Muscle of leg (tissue), 11 donors: ENCODE results near the gene CRHBP. TPM values are rescaled to one million over a fixed set of nuclear protein-coding genes. Genes with fewer than 3 reads are reported as not detected.

Experiments used
- DNase-seq: peaks from one replicate; pipeline ENCODE4 v3.0.0; 2013
- H3K27ac ChIP-seq: one replicate; pipeline ENCODE4 v1.5.1; 2013; ENCODE audit warnings: mild to moderate bottlenecking, low read length, control low read depth
- H3K27me3 ChIP-seq: one replicate; pipeline ENCODE4 v1.6.1; 2013; ENCODE audit warnings: low read length; ENCODE audit not compliant: control insufficient read depth, insufficient read depth
- H3K36me3 ChIP-seq: one replicate; pipeline ENCODE4 v1.6.1; 2013; ENCODE audit warnings: low read length; ENCODE audit not compliant: control insufficient read depth, insufficient read depth
- H3K4me1 ChIP-seq: one replicate; pipeline ENCODE4 v1.6.1; 2013; ENCODE audit warnings: low read length; ENCODE audit not compliant: control insufficient read depth, insufficient read depth
- H3K4me3 ChIP-seq: one replicate; pipeline ENCODE4 v1.5.1; 2013; ENCODE audit warnings: low read length, control low read depth
- H3K9me3 ChIP-seq: replicated peaks from 2 replicates; pipeline ENCODE4 v1.6.1; 2013; ENCODE audit warnings: low read depth, low read length; ENCODE audit not compliant: control insufficient read depth
- WGBS: methylation state at CpG from one replicate; pipeline ENCODE4 v1.1.5; 2013; ENCODE audit warnings: missing lambda C conversion rate; ENCODE audit not compliant: insufficient coverage; 5-methylcytosine and 5-hydroxymethylcytosine counted together
- polyA plus RNA-seq, 8 donors: library from polyadenylated mRNA; unstranded; fragments of 120-200 nt; gene quantifications; one replicate each; pipeline versions ENCODE4 v1.2.1 to v1.2.3, GENCODE V29; 2013; ENCODE audit warnings: inconsistent platforms in 1 of 8, low replicate concordance in 1 of 8; ENCODE audit not compliant: insufficient read length in 8 of 8, insufficient read depth in 1 of 8
- total RNA-seq: library from RNA; stranded (reverse); fragments of 120-200 nt; gene quantifications from one replicate; pipeline ENCODE4 v1.2.4, GENCODE V29; 2013

CRHBP gene
- total and polyA plus RNA-seq, 9 donors, result 0.24 to 1.2 (median 0.60) TPM

DNA sequence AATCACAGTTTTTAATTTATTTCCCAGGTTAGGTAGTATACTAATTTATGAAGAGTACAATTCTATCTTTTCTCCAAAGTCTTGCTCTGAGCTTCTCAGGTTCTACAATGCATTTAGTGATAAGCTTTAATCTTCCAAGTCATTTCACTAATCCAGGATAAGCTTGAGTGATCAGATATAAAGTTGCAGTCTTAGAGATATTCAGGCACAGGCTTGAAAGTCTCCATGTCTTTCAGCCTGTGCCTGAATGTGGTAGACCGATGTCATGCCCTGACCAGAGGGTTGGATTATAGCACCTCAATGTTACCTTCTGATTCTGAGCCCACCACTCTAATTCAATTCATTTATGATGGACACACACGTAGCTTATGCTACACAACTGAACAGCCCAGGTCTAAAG, 3.2 kb downstream of the CRHBP start:
- 100% methylated on average over 1 of the region's 2 CpGs for WGBS
- Histone ChIP-seq H3K9me3 (no peaks in the 10 kb centered on the region), H3K4me1 (peaks cover 7% of the 10 kb centered on the region), H3K27ac (no peak overlapping the region), H3K27me3 (peaks cover 32% of the 10 kb centered on the region), H3K36me3 (no peaks in the 10 kb centered on the region), H3K4me3 (no peak overlapping the region)
- no peak for DNase-seq

DNA sequence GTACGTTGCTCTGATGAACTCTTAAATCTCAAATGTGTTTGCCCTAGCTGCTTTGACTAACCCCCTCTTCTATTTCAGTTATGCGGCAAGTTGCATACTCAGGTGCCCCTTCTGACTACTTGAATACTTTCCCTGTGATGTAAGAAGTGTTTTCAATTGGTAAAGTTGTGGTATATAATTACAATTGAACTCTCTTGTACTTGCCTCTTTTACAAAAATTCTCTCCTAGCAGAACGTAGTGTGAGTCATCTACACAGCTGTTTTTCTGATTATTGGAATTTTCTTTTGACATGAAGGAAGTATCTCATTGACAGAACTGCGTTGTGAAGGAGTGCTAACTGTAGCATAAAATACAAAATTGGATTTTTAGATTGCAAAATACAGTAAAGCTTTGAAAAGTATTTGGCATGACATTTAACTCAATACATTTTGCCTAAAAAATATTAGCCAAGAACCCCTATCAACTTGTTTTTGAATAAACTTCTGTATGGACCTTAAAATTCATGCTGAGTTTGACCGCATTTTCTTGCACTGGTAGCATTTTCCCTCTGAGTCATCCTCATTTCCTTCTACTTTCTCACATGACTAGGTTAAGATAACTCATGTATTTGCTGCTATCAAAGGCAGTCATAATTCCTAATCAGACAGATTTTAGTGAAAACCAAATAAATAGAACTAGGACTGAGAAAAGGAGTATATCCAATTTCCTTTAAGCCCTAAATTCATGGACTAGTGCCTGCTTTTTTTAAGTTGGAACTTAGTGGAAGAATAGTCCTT, 6.3 kb downstream of the CRHBP start:
- Histone ChIP-seq H3K27ac (no peak overlapping the region), H3K4me1 (peaks cover 3% of the 10 kb centered on the region), H3K4me3 (no peak overlapping the region), H3K9me3 (no peaks in the 10 kb centered on the region), H3K27me3 (peaks cover 12% of the 10 kb centered on the region), H3K36me3 (no peaks in the 10 kb centered on the region)
- peak; percentile 60 for DNase-seq
- 38% methylated on average over 1 of the region's 5 CpGs for WGBS

DNA sequence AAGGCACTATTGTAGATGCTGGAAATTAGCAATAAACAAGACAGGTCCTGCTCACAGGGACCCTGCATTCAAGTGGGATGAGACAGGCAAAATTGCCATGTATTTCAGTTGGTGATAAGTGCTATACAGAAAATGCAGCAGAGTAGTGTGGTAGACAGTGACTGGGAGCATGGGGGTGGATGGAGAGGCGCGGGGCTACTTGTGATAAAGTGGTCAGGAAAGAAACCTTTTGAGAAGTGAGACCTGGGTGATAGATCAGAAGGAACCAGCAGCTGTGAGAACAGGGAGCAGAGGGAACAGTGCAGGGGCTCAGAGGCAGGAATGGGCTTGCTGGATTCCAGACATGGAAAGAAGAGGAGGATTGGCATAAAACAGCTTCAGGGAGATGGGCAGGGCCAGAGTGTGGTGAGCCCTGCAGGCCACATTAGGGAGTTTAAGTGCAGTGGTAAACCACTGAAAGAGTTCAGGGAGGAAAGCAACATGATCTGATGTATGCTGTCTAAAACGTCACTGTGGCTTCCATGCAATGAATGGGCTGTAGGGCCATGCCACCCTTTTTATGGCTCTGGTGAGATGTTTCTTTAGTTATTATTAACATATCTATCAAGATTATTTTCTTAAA, 7.3 kb downstream of the CRHBP start:
- Histone ChIP-seq H3K9me3 (no peaks in the 10 kb centered on the region), H3K4me3 (no peak overlapping the region), H3K27me3 (peaks cover 6% of the 10 kb centered on the region), H3K4me1 (no peaks in the 10 kb centered on the region), H3K27ac (no peak overlapping the region), H3K36me3 (no peaks in the 10 kb centered on the region)
- WGBS, result 75% methylated on average over 2 of the region's 3 CpGs
- no peak for DNase-seq

DNA sequence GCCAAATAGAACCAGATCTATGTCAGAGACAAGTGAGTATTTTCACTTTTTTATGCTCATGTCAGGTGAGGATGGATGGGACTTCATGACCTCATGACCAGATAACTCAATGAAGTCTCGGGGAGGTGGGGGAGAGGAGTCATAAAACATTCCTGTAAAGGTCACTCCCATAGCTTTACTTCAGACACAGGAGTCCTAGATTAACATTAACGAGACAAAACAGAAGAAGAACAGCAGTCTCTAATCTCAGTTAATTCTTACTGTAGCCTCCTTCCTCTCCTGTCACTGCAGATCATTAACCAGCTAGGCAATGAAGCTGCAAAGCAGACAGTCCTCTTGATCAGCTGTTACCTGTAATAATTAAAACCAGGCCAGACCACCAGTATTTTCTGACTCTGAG, 11.2 kb downstream of the CRHBP start:
- Histone ChIP-seq H3K36me3 (no peaks in the 10 kb centered on the region), H3K4me3 (no peak overlapping the region), H3K27me3 (no peaks in the 10 kb centered on the region), H3K27ac (no peak overlapping the region), H3K9me3 (no peaks in the 10 kb centered on the region), H3K4me1 (no peaks in the 10 kb centered on the region)
- DNase-seq, result no peak
- whole genome bisulfite sequencing, result 57% methylated on average over 1 of the region's 2 CpGs

DNA sequence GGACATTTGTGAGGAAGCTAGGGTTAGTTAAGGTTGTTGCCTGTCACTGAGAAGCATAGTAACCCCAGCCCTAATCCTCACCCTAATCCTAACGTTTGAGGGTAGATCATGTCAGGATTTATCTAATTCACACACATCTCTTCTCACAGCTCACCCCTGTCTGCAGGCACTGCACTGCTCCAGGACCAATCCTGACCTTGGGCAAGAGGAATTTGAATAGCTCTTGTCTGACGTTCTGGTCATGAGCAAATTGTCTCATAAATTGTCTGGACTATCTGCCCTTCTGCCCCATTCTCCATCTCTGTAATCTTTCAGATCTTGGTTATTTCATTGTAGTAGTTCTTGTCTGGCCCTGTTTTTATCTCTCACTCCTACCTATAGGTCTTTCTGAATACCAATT, 18.7 kb downstream of the CRHBP start:
- H3K4me1 ChIP-seq, result no peaks in the 10 kb centered on the region
- no peak for DNase-seq
- H3K27ac ChIP-seq, result no peak overlapping the region
- no peaks in the 10 kb centered on the region for H3K27me3 ChIP-seq
- no CpG with 5 or more reads among the region's 2 CpGs for WGBS
- H3K4me3 ChIP-seq, result no peak overlapping the region
- no peaks in the 10 kb centered on the region for H3K9me3 ChIP-seq
- H3K36me3 ChIP-seq, result no peaks in the 10 kb centered on the region

DNA sequence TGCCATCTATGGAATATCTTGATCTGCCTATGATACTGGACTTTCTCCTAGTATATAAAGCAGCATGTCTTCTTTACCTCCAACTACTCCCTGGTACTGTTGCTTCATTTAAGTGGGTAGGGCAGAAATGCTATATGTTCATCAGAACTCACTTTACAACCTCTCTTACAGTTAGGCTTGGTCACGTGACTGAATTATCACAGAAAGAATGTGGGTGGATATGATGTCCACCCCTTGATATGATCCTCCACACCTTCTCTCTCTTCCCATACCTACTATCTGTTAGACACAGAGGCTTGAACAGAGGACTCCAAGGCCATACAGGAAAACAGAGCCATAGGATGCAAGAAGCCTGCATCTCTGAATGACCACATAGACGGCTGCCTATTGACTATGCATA, 19.8 kb downstream of the CRHBP start:
- no peak overlapping the region for H3K27ac ChIP-seq
- H3K4me3 ChIP-seq, result no peak overlapping the region
- H3K27me3 ChIP-seq, result no peaks in the 10 kb centered on the region
- H3K36me3 ChIP-seq, result no peaks in the 10 kb centered on the region
- WGBS, result no CpG with 5 or more reads among the region's 2 CpGs
- no peaks in the 10 kb centered on the region for H3K4me1 ChIP-seq
- no peaks in the 10 kb centered on the region for H3K9me3 ChIP-seq
- no peak for DNase-seq

DNA sequence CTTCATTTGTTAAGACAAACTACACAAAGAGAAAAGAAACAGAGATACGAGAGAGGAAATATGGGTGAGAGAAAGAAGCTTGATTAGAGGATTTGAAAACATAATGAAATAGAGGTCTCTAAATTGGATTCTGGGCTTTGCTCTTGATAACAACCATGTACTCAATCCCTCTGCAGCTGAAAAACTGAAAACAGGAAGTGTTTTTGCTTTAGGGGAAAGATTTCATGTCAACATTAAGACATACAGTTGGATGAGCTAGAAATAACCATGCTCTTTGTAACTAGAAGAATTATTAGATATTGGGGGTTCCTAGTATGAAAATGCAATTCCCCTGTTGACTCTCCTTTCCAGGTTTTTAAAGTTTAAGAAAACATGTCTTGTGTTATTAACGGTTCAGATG, 21.9 kb downstream of the CRHBP start:
- no peaks in the 10 kb centered on the region for H3K4me1 ChIP-seq
- no CpG with 5 or more reads among the region's 2 CpGs for WGBS
- no peaks in the 10 kb centered on the region for H3K9me3 ChIP-seq
- no peak overlapping the region for H3K27ac ChIP-seq
- DNase-seq, result no peak
- no peaks in the 10 kb centered on the region for H3K36me3 ChIP-seq
- no peak overlapping the region for H3K4me3 ChIP-seq
- H3K27me3 ChIP-seq, result no peaks in the 10 kb centered on the region

DNA sequence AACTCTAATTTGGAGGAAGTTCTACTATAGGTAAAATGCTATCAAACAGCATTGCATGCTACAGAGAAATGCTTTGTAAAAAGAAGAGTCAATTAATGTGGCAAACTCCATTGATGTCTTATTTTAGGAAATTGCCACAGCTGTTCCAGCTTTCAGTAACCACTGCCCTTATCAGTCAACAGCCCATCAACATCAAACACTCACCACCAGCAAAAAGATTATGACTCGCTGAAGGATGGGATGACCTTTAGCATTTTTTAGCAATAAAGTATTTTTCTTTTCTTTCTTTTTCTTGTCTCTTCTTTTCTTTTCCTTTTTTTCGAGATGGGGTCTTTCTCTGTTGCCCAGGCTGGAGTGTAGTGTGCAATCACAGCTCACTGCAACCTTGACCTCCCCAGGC, 26.0 kb downstream of the CRHBP start:
- Histone ChIP-seq H3K27ac (no peak overlapping the region), H3K4me1 (no peaks in the 10 kb centered on the region), H3K27me3 (no peaks in the 10 kb centered on the region), H3K9me3 (no peaks in the 10 kb centered on the region), H3K36me3 (no peaks in the 10 kb centered on the region), H3K4me3 (no peak overlapping the region)
- DNase-seq, result no peak
- WGBS, result 83% methylated on average over 1 of the region's 2 CpGs

DNA sequence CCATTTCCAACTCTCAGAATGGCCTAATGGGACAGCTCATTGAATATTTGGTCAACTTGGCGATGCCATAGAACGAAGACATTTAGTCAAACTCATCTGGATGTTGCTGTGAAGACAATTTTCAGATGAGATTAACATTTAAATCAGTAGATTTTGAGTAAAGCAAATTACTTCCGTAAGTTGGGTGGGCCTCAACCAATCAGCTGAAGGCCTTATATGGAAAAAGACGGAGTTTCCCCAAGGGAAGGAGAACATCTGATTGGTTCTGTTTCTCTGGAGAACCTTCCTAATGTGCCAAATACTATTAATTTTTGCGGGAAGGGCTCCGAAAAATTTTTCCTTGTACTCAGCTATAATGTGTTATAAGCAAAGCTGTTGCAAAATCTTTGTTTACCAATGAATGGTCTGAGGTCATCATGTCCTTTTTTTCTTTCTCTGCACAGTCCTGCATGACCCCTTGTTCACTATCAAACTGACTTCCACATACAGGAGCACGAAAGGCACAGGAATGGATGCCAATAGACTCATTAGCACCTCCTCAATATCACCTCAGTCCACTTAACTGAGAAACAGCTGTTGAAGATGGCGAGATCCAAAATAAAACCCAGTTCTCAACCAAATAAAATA, 27.8 kb downstream of the CRHBP start:
- DNase-seq, result no peak
- WGBS, result 75% methylated on average over 3 of the region's 8 CpGs
- no peaks in the 10 kb centered on the region for H3K4me1 ChIP-seq

DNA sequence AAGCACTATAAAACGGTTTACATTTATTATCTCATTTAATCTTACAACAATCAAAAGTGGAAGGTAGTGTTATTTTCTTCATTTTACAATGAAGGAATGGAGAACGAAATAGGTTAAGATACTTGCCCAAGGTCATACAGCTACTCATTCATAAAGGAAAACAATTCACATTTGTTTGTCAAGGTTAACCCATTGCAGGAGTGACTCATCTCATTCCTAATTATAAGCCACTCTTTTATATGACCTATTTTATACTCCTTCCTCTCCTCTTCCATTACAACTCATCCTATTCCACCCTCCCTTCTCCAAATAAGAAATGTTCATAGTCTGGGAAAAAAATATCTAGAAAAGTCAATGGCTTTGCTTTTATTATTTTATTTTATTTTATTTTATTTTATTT, 29.6 kb downstream of the CRHBP start:
- Histone ChIP-seq H3K27ac (no peak overlapping the region), H3K27me3 (no peaks in the 10 kb centered on the region), H3K9me3 (no peaks in the 10 kb centered on the region), H3K4me3 (no peak overlapping the region), H3K4me1 (no peaks in the 10 kb centered on the region), H3K36me3 (no peaks in the 10 kb centered on the region)
- WGBS, result no CpG with 5 or more reads among the region's 2 CpGs
- no peak for DNase-seq

More for the DNA sequence above, 27.8 kb downstream of the CRHBP start:
- no peak overlapping the region for H3K4me3 ChIP-seq
- H3K27me3 ChIP-seq, result no peaks in the 10 kb centered on the region
- H3K27ac ChIP-seq, result no peak overlapping the region
- no peaks in the 10 kb centered on the region for H3K9me3 ChIP-seq
- H3K36me3 ChIP-seq, result no peaks in the 10 kb centered on the region
